ENCODE data around the gene INHBE. TPM values are rescaled to one million over a fixed set of nuclear protein-coding genes. Genes with fewer than 3 reads are reported as not detected.

INHBE gene
- total RNA-seq, 2 experiments from 2014 or later, result 1.2 to 1.7 TPM

Other genes starting within 250 kb of the INHBE start
- gene NXPH4, start 238.5 kb upstream of the INHBE start, total RNA-seq, result under 1 TPM; 0.19 to 0.26 TPM
- gene SHMT2, start 225.6 kb upstream of the INHBE start, total RNA-seq, result 100 to 1,000 TPM; 517 to 532 TPM
- gene STAC3, start 204.1 kb upstream of the INHBE start, total RNA-seq, result 1 to 10 TPM; 2.0 to 2.6 TPM
- 10 to 100 TPM; 22.8 to 24.2 TPM for gene R3HDM2, start 24.3 kb upstream of the INHBE start, total RNA-seq
- not detected for gene INHBC, start 20.5 kb upstream of the INHBE start, total RNA-seq
- under 1 TPM; 0.56 to 0.62 TPM for gene GLI1, start 4.5 kb downstream of the INHBE start, total RNA-seq
- 100 to 1,000 TPM; 154 to 162 TPM for gene ARHGAP9, start 24.6 kb downstream of the INHBE start, total RNA-seq
- gene MARS1, start 32.8 kb downstream of the INHBE start, total RNA-seq, result 100 to 1,000 TPM; 423 to 460 TPM
- 10 to 100 TPM; 30.7 to 33.4 TPM for gene DDIT3, start 65.2 kb downstream of the INHBE start, total RNA-seq
- 10 to 100 TPM; 38.5 to 44.8 TPM for gene MBD6, start 67.5 kb downstream of the INHBE start, total RNA-seq
- 10 to 100 TPM; 73.6 to 81.3 TPM for gene DCTN2, start 91.9 kb downstream of the INHBE start, total RNA-seq
- 1 to 10 TPM; 1.5 to 1.7 TPM for gene KIF5A, start 94.7 kb downstream of the INHBE start, total RNA-seq
- gene PIP4K2C, start 135.9 kb downstream of the INHBE start, total RNA-seq, result 10 to 100 TPM; 17.1 to 18.5 TPM
- 10 to 100 TPM; 18.9 to 20.2 TPM for gene DTX3, start 149.5 kb downstream of the INHBE start, total RNA-seq
- gene ARHGEF25, start 156.1 kb downstream of the INHBE start, total RNA-seq, result 1 to 10 TPM; 1.9 to 2.2 TPM
- gene B4GALNT1, start 177.9 kb downstream of the INHBE start, total RNA-seq, result 1 to 10 TPM; 1.5 TPM
- 10 to 100 TPM; 53.7 to 59.8 TPM for gene OS9, start 238.8 kb downstream of the INHBE start, total RNA-seq

Measured in activated naive CD8-positive, alpha-beta T cell treated with anti-CD3 and anti-CD28 coated beads for 36 hours (primary cell).